Choroid plexus epithelial cell (primary cell): ENCODE data around the gene NTSR1.

Source experiments
- DNase-seq: peaks from one replicate; pipeline ENCODE4 v3.0.0-alpha.2; 2010; ENCODE audit warnings: low read depth
- H3K4me3 ChIP-seq: 2 replicates; pipeline ENCODE4 v1.5.1; 2011; ENCODE audit warnings: low read depth, mild to moderate bottlenecking, control low read depth, low read length, moderate library complexity
- TF ChIP-seq, protein P1 (sequence below): conservative IDR thresholded peaks from 2 replicates; pipeline ENCODE4 v1.5.1; 2011; ENCODE audit warnings: low read depth, mild to moderate bottlenecking, control low read depth, inconsistent platforms, low read length, moderate library complexity

NTSR1 gene

DNA sequence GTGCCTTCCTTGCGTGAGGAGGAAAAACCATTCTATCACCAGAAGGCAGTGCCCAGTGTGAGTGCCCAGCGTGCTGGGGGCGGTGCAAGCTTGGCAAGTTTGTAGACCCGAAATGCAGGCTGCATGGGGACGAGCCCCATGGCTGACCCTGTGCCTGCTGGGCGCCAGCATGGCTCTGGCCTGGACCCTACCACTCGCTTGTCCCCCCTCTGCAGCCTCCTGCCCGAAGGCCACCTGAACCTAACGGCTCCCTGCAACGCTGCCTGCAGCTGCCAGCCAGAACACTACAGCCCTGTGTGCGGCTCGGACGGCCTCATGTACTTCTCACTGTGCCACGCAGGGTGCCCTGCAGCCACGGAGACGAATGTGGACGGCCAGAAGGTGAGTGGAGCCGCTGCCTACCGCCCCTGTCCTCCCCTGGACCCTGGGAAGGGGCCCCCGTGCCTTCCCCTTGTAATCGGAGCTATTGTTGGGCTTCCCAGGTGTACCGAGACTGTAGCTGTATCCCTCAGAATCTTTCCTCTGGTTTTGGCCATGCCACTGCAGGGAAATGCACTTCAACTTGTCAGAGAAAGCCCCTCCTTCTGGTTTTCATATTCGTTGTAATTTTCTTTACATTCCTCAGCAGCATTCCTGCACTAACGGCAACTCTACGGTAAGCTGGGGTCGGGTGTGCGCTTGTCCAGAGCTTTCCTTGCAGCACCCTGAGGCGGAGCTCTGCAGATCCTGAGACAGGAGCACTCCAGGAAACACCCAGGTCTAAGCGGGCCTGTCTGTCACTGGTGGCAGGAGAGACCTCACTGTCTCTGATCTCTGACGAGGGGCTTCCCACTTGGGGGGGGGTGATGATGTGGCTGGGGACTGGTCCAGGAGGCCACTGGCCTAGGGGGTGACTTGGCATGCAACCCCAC lies 40.9 kb upstream of the NTSR1 start:
- TF ChIP-seq, protein P1, sequence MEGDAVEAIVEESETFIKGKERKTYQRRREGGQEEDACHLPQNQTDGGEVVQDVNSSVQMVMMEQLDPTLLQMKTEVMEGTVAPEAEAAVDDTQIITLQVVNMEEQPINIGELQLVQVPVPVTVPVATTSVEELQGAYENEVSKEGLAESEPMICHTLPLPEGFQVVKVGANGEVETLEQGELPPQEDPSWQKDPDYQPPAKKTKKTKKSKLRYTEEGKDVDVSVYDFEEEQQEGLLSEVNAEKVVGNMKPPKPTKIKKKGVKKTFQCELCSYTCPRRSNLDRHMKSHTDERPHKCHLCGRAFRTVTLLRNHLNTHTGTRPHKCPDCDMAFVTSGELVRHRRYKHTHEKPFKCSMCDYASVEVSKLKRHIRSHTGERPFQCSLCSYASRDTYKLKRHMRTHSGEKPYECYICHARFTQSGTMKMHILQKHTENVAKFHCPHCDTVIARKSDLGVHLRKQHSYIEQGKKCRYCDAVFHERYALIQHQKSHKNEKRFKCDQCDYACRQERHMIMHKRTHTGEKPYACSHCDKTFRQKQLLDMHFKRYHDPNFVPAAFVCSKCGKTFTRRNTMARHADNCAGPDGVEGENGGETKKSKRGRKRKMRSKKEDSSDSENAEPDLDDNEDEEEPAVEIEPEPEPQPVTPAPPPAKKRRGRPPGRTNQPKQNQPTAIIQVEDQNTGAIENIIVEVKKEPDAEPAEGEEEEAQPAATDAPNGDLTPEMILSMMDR: no peak
- no peak for DNase-seq
- H3K4me3 ChIP-seq: no peak overlapping the region

DNA sequence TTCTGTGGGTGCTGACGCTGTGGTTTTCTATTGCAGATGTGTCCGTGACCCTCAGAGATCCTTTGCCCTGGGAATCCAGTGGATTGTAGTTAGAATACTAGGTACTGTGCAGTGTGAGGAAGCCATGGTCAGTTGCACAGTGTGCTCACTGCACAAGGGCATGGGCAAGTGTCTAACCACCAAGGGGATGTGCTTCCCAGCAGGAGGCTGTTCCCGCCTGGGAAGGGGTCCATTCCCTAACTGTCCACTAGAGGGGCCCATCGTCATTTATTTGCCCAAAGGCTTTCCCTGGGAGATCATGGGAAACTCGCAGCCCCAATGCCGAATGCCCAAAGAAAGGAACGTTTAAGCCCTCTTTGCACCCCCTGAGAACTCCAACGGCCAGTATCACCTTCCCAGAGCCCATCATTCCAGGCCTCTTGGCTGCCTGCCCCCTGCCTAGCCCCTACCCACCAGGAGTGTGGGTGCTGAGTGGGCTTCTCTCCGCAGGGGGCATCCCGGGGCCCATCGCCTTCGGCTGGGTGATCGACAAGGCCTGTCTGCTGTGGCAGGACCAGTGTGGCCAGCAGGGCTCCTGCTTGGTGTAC lies 40.1 kb upstream of the NTSR1 start:
- peak; percentile 78 for DNase-seq
- H3K4me3 ChIP-seq: no peak overlapping the region
- TF ChIP-seq, protein P1: peak; percentile 91

DNA sequence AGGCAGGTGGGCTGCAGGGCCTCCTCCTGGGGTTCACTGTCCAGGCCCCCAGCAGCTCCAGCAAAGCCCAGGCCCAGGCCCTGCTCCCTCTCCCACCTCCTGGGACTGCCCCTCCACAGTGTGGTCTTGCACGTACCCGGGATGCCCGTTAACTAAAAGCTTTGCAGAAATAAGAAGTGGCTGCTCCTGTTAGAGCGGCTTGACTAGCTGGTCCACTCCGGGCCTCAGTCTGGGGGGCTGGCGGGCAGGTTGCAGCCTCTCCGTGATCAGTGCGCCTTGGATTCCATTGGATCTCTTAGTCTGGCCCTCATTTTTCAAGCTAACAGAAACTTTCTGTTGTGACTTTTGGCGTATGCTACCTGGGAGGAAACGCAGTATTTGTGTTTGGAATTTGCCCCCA lies 39.4 kb upstream of the NTSR1 start:
- TF ChIP-seq, protein P1: no peak
- no peak for DNase-seq
- H3K4me3 ChIP-seq: no peak overlapping the region

DNA sequence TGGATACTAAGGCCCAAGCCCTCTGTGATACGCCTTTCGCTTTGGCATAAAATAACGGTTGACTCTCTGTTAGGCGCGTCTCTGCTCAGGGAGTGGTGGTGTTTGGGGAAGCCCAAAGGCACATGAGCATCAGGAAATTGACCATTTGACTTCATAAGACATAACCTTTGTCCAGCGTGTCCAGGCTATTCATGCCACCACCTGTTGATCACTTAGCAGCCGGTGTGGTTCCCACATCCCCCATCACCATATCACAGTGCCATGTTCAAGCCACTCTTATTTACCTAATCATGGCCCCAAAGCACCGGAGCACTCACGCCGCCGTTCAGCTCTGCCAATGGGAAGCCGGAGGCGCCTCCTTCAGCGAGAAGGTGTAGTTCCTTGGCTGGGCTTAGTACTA lies 38.5 kb upstream of the NTSR1 start:
- H3K4me3 ChIP-seq: no peak overlapping the region
- DNase-seq: no peak

DNA sequence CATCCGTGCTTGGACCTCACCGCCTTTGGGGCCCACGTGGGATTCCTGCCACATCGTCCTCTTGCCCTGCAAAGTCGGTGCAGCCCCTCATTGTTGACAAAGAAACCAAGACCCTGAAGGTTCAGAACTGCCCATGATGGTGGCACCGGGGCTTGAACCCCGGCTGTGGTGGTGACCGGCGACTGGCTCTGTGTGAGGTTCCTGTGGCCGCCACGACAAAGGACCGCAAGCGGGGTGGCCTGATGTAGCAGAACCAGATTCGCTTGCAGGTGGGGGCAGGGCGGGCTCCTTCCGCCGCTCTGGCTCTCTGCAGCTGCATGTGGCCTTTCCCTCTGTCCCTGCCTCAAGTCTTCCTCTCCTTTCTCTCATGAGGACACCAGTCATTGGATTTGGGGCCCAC lies 37.6 kb upstream of the NTSR1 start:
- DNase-seq: no peak
- H3K4me3 ChIP-seq: no peak overlapping the region
- TF ChIP-seq, protein P1: no peak

More for the DNA sequence above, 38.5 kb upstream of the NTSR1 start:
- TF ChIP-seq, protein P1: no peak

DNA sequence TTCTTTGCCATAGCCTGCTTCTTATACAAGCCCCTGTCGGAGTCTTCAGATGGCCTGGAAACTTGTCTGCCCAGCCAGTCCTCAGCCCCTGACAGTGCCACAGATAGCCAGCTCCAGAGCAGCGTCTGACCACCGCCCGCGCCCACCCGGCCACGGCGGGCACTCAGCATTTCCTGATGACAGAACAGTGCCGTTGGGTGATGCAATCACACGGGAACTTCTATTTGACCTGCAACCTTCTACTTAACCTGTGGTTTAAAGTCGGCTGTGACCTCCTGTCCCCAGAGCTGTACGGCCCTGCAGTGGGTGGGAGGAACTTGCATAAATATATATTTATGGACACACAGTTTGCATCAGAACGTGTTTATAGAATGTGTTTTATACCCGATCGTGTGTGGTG lies 36.9 kb upstream of the NTSR1 start:
- no peak overlapping the region for H3K4me3 ChIP-seq
- TF ChIP-seq, protein P1: no peak
- DNase-seq: no peak
